NCI-H774 (cell line): ENCODE data around the gene CCDC97.
"Not testable (repeated sequence)": the region's sequence is repeated elsewhere in the genome, so short reads cannot be mapped to it uniquely, and the experiment has no call there.

Source experiments
- DNase-seq: peaks from one replicate; lab custom pipeline; 2025; lab: John Stamatoyannopoulos, UW

The CCDC97 gene

GRCh38 chr19:41364524-41365391 is 54.8 kb downstream of the CCDC97 start:
- DNase-seq, result no peak

- DNase-seq, result no peak
Observed at GRCh38 chr19:41366089-41366488, 56.1 kb downstream of the CCDC97 start.

GRCh38 chr19:41367848-41368301 is 57.9 kb downstream of the CCDC97 start:
- DNase-seq, result no peak

GRCh38 chr19:41369769-41370168 is 59.8 kb downstream of the CCDC97 start:
- DNase-seq, result no peak

GRCh38 chr19:41371119-41371518 is 61.1 kb downstream of the CCDC97 start:
- DNase-seq, result not testable (repeated sequence)

- DNase-seq, result no peak
Observed at GRCh38 chr19:41371541-41371940, 61.6 kb downstream of the CCDC97 start.

GRCh38 chr19:41372501-41372900 is 62.5 kb downstream of the CCDC97 start:
- no peak for DNase-seq

- DNase-seq, result peak; percentile 79
Observed at GRCh38 chr19:41373993-41374392, 64.0 kb downstream of the CCDC97 start.
